ENCODE data around the gene RFC5. TPM values are rescaled to one million over a fixed set of nuclear protein-coding genes. Genes with fewer than 3 reads are reported as not detected.

RFC5 gene
- total RNA-seq, 1 experiment from 2014 or later = 78.6 TPM

DNA sequence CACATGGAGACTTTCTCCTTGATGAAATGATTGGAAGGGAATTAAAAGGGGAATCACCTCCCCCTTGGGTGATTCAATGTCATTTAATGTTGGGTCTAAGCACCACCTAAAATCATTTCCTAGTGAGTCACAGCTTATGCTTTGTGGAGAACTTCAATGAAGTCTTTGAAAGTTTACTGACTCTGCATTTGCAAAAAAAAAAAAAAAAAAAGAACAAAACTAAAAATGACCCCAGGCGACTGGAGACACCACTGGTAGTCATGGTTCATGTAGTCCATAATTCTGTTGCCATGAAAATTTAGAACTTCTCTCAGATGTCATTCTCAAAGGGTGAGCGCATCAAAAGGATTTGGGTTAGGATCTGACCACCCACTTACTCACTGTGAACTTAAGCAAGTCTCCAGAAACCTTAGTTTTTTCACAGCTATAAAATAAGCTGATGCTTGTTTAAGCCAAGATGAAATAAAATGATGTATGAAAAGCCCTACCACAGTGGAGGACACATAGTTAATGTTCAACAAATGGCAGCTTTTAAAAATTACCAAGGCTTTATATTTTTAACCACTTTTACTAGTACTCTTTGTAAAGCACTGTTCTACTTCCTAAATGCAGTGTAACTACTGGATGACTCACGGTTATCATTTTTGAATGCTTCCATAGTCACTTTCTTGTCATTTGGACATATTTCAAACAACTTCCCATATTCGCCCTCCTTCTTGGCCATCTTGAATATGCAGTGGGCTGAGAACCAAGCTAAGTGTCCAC is 29.6 kb upstream of the RFC5 start:
- POLR2A ChIA-PET = interaction anchor here (1.0 to 2.0 kb wide), 4 partner anchors 15 to 30 kb away, joined by 3 to 11 read pairs (median 4); partner anchors contain the start of gene KSR2
- Histone ChIP-seq H3K27ac (ENCODE audit: low read depth, low read length) (peak overlapping the region; percentile 98), H3K4me3 (replicated peaks in 1 of 2; ENCODE audit: low read depth in 1 of 2, low read length in 2 of 2) (peak overlapping the region in 1 of 2 experiments; percentile 27; a peak in 2 of 4 replicates), H3K27me3 (ENCODE audit: insufficient read depth, low read length) (no peaks in the 10 kb centered on the region), H3K4me1 (ENCODE audit: control insufficient read depth in 1 of 2, insufficient read depth in 2 of 2, low read length in 2 of 2) (peaks cover 43 to 71% of the 10 kb centered on the region in 2 experiments), H3K9ac (ENCODE audit: low read length) (peak overlapping the region; percentile 57), H3K9me3 (ENCODE audit: control insufficient read depth in 1 of 2, insufficient read depth in 1 of 2, low read depth in 1 of 2, low read length in 2 of 2) (no peaks in the 10 kb centered on the region), H4K20me1 (ENCODE audit: insufficient read depth) (no peaks in the 10 kb centered on the region), H3K36me3 (ENCODE audit: control insufficient read depth in 1 of 2, insufficient read depth in 2 of 2, low read length in 2 of 2) (no peaks in the 10 kb centered on the region), H2AFZ (ENCODE audit: low read depth, low read length, poor library complexity, severe bottlenecking) (peak overlapping the region; percentile 79), H3K79me2 (ENCODE audit: insufficient read depth, low read length) (no peaks in the 10 kb centered on the region), H3K4me2 (ENCODE audit: low read length) (peak overlapping the region; percentile 63), H3K9me2 (ENCODE audit: insufficient read depth) (no peaks in the 10 kb centered on the region)
- CTCF ChIA-PET = interaction anchor here (1.0 to 1.4 kb wide), 4 partner anchors 48 to 130 kb away, joined by 3 to 4 read pairs (median 4); no protein-coding TSS in a partner anchor
- RAD21 ChIA-PET (ENCODE audit: low non-redundant PET in 1 of 2, low total read pairs in 2 of 2, uncharacterized antibody in 2 of 2, unreplicated experiment in 2 of 2) = interaction anchor here (0.6 to 1.0 kb wide), 2 partner anchors 16 to 112 kb away, joined by 3 read pairs; no protein-coding TSS in a partner anchor
- DNase-seq (ENCODE audit: low read depth, low spot score) = peak; percentile 97
- ATAC-seq = peak; percentile 78
- TF ChIP-seq SRF (IDR thresholded peaks at IDR 0.05; ENCODE audit: low read depth) (peak; percentile 59), TCF7L2 (IDR thresholded peaks at IDR 0.05; ENCODE audit: borderline replicate concordance, extremely low read depth, insufficient read depth, insufficient read length) (peak; percentile 68), ZFX (IDR thresholded peaks at IDR 0.05) (no peak), POLR2A (IDR thresholded peaks at IDR 0.05; ENCODE audit: borderline replicate concordance, extremely low read depth, insufficient read depth, insufficient read length) (no peak), FOSL1 (IDR thresholded peaks at IDR 0.05; ENCODE audit: low read depth) (peak; percentile 86), YY1 (IDR thresholded peaks at IDR 0.05; ENCODE audit: extremely low read depth, insufficient replicate concordance, low read depth, low read length) (peak; percentile 80), EGR1 (IDR thresholded peaks at IDR 0.05; ENCODE audit: low read depth) (peak; percentile 60; the same call in 1 of the 2 replicates), ZNF274 (IDR thresholded peaks at IDR 0.05; ENCODE audit: low read depth, low read length) (no peak), SP1 (IDR thresholded peaks at IDR 0.05; ENCODE audit: low read depth) (peak; percentile 76), CEBPB (IDR thresholded peaks at IDR 0.05; ENCODE audit: low read depth) (peak; percentile 72), POLR2AphosphoS5 (IDR thresholded peaks at IDR 0.05; ENCODE audit: low read depth, low read length) (peak; percentile 45; the same call in 1 of the 2 replicates), SIN3A (IDR thresholded peaks at IDR 0.05; ENCODE audit: low read depth) (peak; percentile 58), RAD21 (IDR thresholded peaks at IDR 0.05; ENCODE audit: low read depth) (0 out of 2 replicates have a peak, but pooled peaks have one; percentile 1), EZH2phosphoT487 (IDR thresholded peaks at IDR 0.05; ENCODE audit: borderline replicate concordance) (no peak), JUND (IDR thresholded peaks at IDR 0.05) (peak; percentile 85), CBX3 (IDR thresholded peaks at IDR 0.05; ENCODE audit: low read depth) (peak; percentile 75)
- TF ChIP-seq, protein P1, sequence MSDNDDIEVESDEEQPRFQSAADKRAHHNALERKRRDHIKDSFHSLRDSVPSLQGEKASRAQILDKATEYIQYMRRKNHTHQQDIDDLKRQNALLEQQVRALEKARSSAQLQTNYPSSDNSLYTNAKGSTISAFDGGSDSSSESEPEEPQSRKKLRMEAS (IDR thresholded peaks at IDR 0.05) = peak; percentile 32; the same call in 1 of the 2 replicates
- TF ChIP-seq, protein P2, sequence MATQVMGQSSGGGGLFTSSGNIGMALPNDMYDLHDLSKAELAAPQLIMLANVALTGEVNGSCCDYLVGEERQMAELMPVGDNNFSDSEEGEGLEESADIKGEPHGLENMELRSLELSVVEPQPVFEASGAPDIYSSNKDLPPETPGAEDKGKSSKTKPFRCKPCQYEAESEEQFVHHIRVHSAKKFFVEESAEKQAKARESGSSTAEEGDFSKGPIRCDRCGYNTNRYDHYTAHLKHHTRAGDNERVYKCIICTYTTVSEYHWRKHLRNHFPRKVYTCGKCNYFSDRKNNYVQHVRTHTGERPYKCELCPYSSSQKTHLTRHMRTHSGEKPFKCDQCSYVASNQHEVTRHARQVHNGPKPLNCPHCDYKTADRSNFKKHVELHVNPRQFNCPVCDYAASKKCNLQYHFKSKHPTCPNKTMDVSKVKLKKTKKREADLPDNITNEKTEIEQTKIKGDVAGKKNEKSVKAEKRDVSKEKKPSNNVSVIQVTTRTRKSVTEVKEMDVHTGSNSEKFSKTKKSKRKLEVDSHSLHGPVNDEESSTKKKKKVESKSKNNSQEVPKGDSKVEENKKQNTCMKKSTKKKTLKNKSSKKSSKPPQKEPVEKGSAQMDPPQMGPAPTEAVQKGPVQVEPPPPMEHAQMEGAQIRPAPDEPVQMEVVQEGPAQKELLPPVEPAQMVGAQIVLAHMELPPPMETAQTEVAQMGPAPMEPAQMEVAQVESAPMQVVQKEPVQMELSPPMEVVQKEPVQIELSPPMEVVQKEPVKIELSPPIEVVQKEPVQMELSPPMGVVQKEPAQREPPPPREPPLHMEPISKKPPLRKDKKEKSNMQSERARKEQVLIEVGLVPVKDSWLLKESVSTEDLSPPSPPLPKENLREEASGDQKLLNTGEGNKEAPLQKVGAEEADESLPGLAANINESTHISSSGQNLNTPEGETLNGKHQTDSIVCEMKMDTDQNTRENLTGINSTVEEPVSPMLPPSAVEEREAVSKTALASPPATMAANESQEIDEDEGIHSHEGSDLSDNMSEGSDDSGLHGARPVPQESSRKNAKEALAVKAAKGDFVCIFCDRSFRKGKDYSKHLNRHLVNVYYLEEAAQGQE (IDR thresholded peaks at IDR 0.05; ENCODE audit: low read depth) = no peak
- TF ChIP-seq, protein P3, sequence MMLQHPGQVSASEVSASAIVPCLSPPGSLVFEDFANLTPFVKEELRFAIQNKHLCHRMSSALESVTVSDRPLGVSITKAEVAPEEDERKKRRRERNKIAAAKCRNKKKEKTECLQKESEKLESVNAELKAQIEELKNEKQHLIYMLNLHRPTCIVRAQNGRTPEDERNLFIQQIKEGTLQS (IDR thresholded peaks at IDR 0.05) = peak; percentile 17; the same call in 1 of the 2 replicates
- TF ChIP-seq, protein P4, sequence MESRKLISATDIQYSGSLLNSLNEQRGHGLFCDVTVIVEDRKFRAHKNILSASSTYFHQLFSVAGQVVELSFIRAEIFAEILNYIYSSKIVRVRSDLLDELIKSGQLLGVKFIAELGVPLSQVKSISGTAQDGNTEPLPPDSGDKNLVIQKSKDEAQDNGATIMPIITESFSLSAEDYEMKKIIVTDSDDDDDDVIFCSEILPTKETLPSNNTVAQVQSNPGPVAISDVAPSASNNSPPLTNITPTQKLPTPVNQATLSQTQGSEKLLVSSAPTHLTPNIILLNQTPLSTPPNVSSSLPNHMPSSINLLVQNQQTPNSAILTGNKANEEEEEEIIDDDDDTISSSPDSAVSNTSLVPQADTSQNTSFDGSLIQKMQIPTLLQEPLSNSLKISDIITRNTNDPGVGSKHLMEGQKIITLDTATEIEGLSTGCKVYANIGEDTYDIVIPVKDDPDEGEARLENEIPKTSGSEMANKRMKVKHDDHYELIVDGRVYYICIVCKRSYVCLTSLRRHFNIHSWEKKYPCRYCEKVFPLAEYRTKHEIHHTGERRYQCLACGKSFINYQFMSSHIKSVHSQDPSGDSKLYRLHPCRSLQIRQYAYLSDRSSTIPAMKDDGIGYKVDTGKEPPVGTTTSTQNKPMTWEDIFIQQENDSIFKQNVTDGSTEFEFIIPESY (IDR thresholded peaks at IDR 0.05; ENCODE audit: extremely low read depth, insufficient replicate concordance, low read length) = peak; percentile 71
- no TSS peak for BruUV-seq (replicated peaks)
- intact Hi-C loops (cut with micrococcal nuclease) = loop anchor here (2.0 to 5.0 kb wide), 2 partner anchors 30 to 65 kb away; partner anchors contain the start of gene RFC5
